HG03571 (cell line): Measurements from ENCODE around the gene GRAMD4.

ENCODE experiments used
- ATAC-seq: cut with Tn5 transposase; IDR thresholded peaks from one replicate; pipeline ENCODE4 v1.9.1; 2021; ENCODE audit not compliant: unreplicated experiment

The GRAMD4 gene

GRCh38 chr22:46652847-46653331 lies 32.7 kb downstream of the GRAMD4 start:
- ATAC-seq, result no peak

GRCh38 chr22:46653596-46653995 lies 33.4 kb downstream of the GRAMD4 start:
- ATAC-seq, result no peak

- ATAC-seq, result no peak
Measured at GRCh38 chr22:46654426-46654825, 34.2 kb downstream of the GRAMD4 start.

- no peak for ATAC-seq
Measured at GRCh38 chr22:46654927-46655595, 34.9 kb downstream of the GRAMD4 start.

- no peak for ATAC-seq
Measured at GRCh38 chr22:46655861-46656608, 35.8 kb downstream of the GRAMD4 start.

GRCh38 chr22:46656856-46657654 lies 36.9 kb downstream of the GRAMD4 start:
- ATAC-seq, result no peak

GRCh38 chr22:46657655-46657953 lies 37.4 kb downstream of the GRAMD4 start:
- ATAC-seq, result no peak

GRCh38 chr22:46657996-46658947 lies 38.1 kb downstream of the GRAMD4 start:
- ATAC-seq, result no peak

GRCh38 chr22:46659059-46659790 lies 39.0 kb downstream of the GRAMD4 start:
- no peak for ATAC-seq

GRCh38 chr22:46659791-46660186 lies 39.6 kb downstream of the GRAMD4 start:
- no peak for ATAC-seq

GRCh38 chr22:46660604-46661201 lies 40.5 kb downstream of the GRAMD4 start:
- ATAC-seq, result no peak

- ATAC-seq, result no peak
Measured at GRCh38 chr22:46661221-46661851, 41.1 kb downstream of the GRAMD4 start.

GRCh38 chr22:46662226-46662625 lies 42.0 kb downstream of the GRAMD4 start:
- ATAC-seq, result no peak

- no peak for ATAC-seq
Measured at GRCh38 chr22:46663001-46663400, 42.8 kb downstream of the GRAMD4 start.

GRCh38 chr22:46663436-46664100 lies 43.4 kb downstream of the GRAMD4 start:
- ATAC-seq, result no peak

- no peak for ATAC-seq
Measured at GRCh38 chr22:46664301-46664855, 44.2 kb downstream of the GRAMD4 start.

- ATAC-seq, result no peak
Measured at GRCh38 chr22:46665151-46665695, 45.0 kb downstream of the GRAMD4 start.

GRCh38 chr22:46665751-46666280 lies 45.6 kb downstream of the GRAMD4 start:
- ATAC-seq, result no peak
